Activated CD4-positive, CD25-positive, alpha-beta regulatory T cell (primary cell): ENCODE results near the gene PPP3CB.

ENCODE experiments used
- DNase-seq, 4 experiments: peaks; one replicate each; lab custom pipeline; 2025; lab: John Stamatoyannopoulos, UW

PPP3CB gene

DNA sequence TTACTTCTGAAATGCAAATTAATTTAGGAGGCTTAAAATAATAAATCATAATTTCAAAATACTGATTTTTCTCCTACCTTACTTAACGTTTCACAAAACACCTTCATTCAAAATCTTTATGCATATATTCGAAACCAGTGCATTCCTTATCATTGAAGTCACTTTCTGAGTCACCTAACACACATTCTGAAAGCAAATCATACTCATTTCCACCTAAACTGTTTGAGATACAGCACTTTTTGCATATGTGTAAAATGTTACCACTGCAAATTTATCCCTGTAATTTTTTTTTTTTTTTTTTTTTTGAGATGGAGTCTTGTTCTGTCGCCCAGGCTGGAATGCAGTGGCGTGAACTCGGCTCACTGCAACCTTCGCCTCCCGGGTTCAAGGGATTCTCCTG, 15.7 kb downstream of the PPP3CB start:
- no peak for DNase-seq

DNA sequence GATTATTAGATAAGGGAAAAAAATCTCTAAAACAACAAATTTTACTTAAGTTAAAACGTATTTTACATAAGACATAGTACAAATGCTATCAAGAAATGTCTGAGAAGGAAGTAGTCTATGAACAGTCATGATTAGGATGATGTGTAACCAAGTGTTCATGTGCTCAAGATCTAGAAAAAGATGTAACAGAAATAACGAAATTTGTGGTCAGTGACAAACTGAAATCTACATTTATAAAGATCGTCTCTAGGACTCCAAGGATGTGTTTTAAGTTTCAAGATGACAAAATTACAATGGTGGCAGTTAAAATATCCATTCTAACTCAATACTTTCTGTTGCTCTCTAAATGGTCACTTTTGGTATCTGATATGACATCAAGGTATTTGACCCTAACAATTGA, 17.2 kb downstream of the PPP3CB start:
- no peak for DNase-seq

DNA sequence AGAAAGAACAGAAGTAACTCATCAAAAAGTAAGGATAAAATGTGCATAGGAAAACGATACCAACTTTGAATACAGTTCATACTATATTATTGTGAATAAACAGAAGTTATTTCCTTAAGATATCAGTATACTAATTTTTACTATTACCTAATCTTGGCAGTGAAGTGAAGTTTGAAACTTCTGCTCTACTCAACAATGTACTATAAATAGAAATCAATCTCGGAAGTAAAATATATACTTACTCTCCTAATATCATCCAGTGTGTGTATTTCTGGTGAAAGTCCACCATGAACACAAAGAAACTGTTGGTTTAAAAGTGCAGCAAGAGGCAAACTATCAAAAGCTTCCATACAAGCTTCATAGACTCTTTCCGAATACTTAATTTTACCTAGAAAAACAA, 24.6 kb downstream of the PPP3CB start:
- DNase-seq, result no peak

DNA sequence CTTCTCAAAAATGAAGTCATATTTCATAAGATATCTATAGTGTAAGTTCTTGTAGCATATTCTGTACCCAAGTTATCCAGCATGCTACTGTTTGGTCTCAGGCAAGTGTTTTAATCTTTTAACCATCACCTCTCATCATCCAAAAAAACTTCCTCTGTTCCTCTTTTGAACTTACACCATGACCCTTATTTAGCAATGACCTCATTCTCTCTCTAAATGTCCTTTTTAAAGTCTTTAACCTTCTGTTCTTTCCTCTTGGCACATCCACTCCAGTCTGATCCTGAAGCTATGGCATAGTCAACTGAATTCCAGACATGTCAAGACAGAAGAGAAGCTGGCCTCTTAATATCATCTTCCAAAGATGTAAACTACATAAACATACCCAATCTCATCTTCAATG, 26.2 kb downstream of the PPP3CB start:
- no peak for DNase-seq

DNA sequence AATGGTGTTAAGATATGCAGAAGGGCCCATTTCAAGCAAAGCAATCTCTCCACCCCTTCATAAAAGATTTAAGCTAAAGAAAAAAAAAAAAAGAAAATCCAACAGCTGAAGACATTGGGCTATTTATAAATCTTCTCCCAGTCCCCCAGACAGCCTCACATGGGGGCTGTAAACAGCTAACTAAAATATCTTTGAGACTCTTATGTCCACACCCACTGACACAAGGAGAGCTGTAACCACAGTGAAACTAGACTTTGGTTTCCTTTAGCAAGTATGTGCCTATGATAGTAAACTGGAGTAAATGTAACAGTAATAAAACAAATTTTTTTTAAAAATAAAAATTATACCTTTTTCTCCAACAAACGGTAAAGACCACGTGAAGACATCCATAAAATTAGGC, 28.6 kb downstream of the PPP3CB start:
- DNase-seq, result no peak

DNA sequence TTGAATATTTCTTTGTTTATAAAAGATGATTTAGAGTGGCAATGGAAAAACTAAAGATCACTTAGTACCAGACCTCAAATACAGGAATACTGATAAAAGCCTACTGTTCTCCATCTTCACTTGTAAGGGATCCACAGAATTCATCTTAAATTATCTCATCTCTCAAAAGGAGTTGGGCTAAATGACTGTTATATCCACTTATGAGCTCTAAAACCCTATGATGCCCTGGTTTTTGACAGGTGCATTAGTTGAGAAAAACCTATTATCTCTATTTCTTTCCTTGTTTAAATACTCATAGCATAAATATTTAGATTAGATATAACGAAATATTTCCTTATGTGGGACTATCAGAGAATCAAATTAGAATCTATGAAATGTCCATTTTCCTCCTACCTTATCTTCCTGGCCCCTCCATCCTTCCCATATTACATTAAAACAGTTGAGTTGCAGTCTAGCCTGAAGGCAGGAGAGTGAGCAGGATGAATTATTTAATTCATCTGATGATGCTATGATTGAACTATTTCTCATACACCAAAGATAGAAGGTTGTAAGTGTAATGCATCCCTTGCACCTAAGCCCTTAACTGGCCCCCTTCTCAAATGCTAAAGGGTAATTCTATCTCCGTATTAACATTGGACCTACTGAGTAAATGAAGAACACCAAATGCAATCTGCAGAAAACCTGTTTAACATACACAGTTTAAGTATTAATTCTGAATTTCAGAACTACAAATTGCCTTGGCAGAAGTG, 29.7 kb downstream of the PPP3CB start:
- no peak for DNase-seq

DNA sequence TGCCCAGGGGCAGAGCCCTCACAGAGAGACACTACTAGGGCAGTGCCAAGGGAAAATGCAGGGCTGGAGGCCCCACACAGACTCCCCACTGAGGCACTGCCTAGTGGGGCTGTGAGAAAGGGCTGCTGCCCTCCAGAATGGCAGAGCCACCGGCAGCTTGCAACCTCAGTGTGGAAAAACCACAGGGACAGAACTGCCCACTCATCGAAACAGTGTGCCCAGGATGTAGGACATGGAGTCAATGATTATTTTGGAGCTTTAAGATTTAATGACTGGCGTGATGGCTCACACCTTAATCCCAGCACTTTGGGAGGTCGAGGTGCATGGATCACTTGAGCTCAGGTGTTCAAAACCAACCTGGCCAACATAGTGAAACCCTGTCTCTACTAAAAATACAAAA, 34.9 kb downstream of the PPP3CB start:
- DNase-seq, result no peak

DNA sequence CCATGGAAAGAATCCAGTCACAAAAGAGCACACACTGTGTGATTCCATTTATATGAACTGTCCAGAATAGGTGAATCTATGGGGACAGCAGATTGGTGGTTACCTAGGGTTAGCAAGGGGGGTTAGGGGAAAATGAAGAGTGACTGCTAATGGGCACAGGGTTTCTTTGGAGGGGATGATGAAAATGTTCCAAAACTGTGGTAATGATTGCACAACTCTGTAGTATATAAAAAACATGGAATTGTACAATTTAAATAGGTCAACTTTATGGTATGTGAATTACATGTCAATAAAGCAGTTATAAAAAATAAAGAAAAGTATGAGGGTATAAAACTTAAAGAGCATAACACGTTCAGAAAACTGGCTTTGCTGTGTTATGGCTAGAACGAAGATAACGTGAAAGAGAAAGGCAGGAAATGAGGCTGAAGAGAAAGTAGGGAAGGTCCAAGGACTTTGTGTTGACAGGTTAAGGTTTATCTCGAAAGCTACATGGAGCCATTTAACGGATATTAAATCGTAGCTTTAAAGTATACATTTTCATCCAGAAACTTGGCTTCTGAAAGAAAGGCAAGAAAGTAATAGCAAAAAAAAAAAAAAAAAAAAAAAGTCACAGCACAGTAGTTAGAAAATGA, 36.0 kb downstream of the PPP3CB start:
- no peak for DNase-seq

DNA sequence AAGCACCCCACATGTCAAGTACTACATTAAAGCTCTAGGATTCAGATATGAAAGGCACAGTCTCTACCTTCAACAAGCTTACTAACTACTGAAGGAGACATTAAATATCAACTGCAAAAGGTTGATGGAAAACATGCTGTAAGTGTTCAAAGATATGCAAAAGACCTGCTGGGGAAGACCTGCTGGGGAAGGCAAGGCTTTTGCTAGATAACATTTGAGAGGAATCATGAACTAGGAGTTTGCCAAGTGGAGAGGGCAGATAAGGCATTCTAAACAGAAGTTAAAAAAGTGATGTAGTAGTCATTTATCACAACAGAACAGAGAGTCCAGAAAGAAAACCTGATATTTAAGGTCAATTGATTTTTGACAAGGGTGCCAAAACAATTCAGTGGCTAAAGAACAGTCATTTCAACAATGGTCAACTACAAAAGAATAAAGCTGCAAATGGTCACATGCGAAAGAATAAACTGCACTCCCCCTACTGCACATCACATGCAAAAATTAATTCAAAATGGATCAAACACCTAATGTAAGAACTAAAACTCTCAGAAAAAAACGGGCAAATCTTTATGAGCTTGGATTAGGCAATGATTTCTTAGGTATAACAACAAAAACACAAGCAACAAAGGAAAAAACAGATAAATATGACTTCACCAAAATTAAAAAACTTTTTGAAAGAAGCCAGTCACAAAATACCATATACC, 39.5 kb downstream of the PPP3CB start:
- DNase-seq, result no peak

DNA sequence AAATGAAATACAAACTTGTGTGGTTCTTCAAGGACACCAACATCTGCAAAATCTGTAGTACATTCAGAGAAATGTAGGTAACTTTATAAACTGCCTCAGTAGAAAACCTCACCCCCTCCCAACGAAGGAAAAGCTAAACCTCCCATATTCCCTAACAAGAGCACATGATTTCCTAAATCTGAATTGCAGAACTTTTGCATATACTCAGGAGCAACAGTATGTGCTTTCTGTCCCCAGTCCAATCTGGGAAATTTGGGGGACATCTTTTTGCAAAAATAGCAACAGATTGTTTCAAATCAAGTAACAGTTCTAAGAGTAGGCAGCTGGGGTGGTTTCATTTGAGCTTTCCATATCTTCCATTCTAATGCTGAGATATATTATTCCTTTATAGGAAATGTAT, 46.7 kb downstream of the PPP3CB start:
- DNase-seq, result no peak

DNA sequence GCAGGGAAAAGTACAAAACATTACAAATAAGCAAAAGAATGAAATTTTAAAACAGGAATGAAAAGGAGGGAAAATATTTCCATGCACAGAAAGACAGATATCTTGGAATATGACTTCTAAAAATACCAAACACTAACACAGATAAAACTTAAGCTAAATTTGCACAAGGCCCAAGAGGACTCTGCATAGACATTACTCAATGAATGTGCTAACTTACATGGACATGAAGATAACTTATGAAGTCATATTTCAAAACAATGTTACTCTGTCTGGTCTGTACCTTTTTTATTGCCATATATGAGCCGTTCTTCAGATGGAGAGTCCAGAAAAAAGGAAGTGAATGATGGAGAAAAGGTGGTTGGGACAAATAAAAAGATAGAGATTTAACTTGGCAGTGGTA, 47.4 kb downstream of the PPP3CB start:
- DNase-seq, result no peak

DNA sequence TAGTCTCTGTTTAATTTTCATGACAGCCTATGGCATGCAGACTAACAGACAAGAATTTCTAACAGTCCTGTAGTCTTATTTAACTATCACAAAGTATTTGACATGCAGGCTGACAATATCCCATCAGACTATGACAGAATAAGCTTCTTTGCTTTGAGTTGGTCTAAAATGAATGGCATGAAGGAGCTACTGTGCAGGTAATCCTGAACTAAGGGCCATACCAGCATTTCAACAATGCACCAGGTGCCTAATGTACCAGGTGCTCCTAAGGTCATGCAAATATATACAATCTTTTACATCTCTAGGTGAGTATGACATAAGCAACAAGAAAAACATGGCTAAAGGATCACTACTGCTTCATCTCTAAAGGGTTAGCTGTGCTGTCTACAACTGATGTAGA, 48.9 kb downstream of the PPP3CB start:
- DNase-seq, result no peak

DNA sequence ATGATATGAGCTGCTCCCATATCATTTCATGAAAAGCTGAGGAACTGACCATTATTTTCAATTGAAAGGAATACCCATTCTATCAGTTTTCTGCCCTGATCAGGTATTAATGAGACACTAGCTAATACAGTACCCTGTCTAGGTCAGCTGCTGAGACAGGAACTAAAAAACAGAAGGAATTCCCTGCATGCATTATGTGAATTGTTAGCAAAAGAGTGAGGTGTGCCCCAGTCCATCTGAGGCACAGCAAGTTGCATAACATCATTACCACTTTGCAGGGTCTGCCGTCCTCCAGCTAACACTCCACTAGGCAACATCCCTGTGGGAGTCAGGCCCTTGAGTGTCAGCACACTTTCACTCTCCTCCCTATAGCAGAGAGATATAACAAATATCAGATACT, 51.4 kb downstream of the PPP3CB start:
- DNase-seq, result no peak

DNA sequence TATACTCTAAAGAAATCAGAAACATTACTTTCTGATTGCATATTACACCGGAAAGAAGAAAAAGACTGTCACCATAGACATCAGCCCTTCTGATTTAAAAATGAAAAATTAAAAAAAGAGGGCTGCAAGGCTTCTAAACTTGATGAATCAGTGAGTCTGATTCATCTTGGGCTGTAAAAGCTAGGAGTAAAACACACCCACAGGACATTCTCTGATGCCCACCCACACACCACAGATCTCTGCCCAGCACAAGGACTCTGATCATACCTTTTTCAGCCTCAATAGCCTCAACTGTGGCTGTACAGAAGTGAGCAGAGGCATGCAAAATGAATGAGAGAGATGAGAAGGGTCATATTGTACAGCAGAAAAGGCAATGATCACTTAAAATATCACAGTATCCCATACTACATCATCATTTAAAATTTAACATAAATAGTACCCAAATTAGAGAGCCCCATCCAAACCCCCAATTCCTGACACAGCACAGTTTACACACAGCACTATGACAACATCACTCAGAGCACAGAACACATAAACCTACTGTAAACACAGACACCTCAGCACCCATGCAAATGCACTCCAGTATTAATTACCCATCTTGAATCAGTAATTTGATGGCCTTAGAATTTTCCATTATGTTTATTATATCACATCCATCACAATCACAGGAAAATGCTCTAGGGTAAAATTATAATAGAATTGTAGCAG, 56.1 kb downstream of the PPP3CB start:
- DNase-seq, result no peak

DNA sequence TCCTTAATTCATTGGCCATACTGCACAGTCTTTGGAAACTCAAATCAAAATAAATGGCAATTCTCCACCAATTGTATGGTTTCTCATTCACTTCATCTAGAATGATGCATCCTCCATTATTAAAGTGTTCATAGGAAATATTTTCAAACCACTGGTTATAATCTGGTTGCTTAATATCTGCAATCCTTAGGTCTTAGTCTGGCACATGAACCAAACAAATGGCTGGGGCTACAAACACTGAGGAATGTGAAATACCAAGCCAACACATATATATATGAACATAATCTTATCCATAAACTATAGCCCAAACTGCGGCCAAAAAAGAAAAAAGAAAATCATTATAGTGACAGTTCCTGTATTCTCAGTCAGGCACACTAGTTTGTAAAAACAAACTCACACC, 56.8 kb downstream of the PPP3CB start:
- DNase-seq, result no peak

DNA sequence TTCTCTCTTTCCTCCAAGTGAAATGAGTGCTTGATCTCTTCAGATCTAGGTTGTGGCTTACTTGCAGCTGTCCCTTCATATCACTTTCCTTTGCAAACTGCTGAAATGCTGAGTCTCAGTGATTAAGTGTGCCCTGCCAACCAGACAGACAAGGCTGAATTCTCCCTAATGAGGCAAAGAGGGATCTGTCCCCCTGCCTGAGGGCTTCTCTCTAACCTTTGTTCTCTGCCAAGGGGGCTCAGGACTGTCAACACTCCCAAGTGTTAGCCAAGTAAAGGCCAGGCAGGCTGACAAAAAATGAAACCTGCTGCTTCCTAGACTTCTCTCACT, 62.3 kb downstream of the PPP3CB start, which contains the start of gene MSS51:
Gene MSS51, minus strand, starts transcription at position 24 of the 330 bp plus-strand sequence. CDS start 5,277 bp downstream, outside the sequence.
- DNase-seq, result no peak

DNA sequence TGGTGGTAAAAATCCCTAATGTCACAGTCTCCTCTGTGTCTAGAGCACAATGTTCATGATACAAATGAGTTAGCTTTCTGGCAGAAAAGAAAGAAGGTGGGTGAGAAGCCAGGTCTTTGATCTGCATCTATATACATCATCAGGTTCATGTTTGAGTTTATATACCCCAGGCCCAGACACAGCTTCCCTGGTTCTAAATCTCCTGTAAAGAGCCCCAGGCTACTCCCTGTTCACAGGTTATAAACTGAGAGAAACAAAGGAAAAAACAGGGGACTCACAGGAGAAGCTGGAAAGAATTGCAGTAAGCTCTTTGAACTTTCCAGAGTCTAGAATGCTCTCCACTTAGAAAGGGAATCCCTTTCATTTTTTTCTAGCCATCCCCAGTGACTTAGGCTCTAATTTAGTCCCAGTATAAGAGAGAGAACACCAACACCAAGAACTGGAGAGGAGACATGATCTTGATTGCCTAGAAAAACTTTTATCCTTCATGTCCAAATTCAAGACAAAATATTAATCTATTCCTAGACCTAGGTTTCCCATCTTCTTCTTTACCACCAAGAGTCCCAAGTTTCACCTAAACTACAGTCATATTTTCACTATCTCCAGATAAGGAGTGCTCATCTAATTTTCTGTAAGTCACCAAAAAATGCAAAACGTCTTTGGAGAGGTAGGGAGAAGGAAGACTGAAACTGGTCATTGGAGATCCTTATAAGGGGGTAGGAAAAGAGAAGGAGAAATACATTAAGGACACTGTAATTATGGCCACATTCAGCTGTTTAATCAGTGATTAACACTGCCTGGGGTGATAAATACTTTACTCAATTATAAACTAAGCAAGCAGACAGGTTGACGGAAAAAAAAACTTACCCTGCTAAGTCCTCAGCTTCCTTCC, 62.9 kb downstream of the PPP3CB start:
- no peak for DNase-seq

DNA sequence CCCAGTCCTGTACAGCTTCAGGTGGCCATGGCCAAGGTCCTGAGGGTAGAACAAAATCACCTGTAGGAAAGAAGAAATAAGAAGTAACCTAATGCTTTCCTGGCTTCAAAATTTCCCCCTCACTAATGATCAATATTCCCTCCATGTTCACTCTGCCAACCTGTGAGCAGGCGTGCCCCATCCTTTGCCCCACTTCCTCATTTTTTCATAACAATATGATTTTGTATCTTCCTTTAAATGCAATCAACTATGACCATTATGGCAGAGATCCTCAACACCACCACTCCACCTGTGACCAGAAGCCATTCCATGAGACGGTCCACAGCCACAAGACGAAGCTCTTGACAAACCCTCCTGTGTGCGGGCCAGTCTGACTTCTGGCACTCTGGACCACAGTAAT, 69.5 kb downstream of the PPP3CB start:
- no peak for DNase-seq

DNA sequence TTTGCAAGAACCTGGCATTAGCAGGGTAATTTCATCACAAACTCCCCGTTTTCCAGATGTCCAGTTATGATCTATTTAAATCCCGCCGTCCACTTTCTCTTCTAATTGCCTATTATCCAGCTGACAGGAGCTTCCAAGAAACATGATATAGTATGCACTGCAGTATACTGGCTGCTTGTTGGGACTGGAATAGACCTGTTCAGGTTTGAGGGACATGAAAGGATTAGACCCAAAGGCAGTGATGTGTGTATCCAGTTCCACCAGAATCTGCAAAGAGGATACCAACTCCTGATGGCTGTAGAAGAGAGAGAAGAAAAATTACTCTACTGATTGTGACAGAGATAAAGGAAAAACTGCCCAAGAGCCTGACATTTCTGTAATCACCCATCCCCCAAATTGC, 71.3 kb downstream of the PPP3CB start:
- DNase-seq, result no peak

DNA sequence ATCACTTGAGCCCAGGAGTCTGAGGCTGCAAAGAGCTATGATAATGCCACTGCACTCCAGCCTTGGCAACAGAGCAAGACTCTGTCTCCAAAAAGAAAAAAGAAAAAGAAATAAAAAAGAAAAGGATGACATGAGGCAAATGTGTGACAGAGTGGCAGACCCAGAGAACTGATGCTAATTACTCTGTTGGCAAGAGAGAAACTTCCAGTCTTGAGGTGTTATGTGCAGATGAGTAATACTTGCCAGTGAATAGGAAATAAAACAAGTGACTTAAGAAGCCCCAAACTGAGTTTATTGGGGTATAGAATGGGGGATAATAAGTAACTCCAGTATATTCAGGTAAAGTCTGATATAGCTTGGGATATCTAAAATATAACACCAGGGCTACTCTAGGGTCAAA, 72.5 kb downstream of the PPP3CB start:
- no peak for DNase-seq

DNA sequence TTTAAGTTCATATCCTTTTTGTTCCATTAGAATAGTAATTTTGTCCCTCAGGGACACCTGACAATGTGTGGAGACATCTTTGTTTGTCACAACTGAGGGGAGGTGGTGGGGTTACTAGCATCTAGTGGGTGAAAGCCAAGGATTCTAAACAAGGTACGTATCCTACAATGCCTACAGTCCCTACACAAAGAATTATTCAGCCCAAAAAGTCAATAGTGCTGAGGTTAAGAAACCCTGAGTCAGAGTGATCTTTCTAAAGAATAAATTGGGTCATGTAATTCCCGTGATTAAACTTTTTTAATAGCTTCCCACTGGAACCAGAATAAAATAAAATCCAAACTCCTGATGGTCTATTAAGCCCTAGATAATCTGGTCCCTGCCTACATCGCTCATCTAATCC, 79.3 kb downstream of the PPP3CB start:
- DNase-seq, result no peak
